HCEC 1CT (cell line): ENCODE measurements around the gene TYRP1.

ENCODE experiments used
- DNase-seq: peaks from one replicate; pipeline ENCODE4 v3.0.0-alpha.2; 2017

Gene TYRP1

GRCh38 chr9:12737871-12738270 is 44.7 kb downstream of the TYRP1 start:
- DNase-seq = no peak

GRCh38 chr9:12739014-12739652 is 45.9 kb downstream of the TYRP1 start:
- no peak for DNase-seq

GRCh38 chr9:12740845-12741244 is 47.7 kb downstream of the TYRP1 start:
- no peak for DNase-seq

GRCh38 chr9:12748016-12748415 is 54.8 kb downstream of the TYRP1 start:
- peak; percentile 70 for DNase-seq

- DNase-seq = no peak
These were observed 55.8 kb downstream of the TYRP1 start for GRCh38 chr9:12748954-12749353.

GRCh38 chr9:12753931-12754330 is 60.7 kb downstream of the TYRP1 start:
- DNase-seq = no peak

GRCh38 chr9:12759761-12760160 is 66.6 kb downstream of the TYRP1 start:
- no peak for DNase-seq
